K562 (cell line): Measurements from ENCODE around the gene ATP6V1F. TPM values are rescaled to one million over a fixed set of nuclear protein-coding genes. Genes with fewer than 3 reads are reported as not detected.

Experiments used
- ATAC-seq: fragments of 200-7000 bp; cut with Tn5 transposase; 3 replicates; pipeline ENCODE4 v1.9.1; 2020; ENCODE audit warnings: moderate library complexity
- BruUV-seq: library from RNA; stranded (reverse); fragments of 400-500 nt; replicated peaks from 2 replicates; lab custom pipeline; 2021; lab: Mats Ljungman, UMichigan
- CTCF ChIA-PET: fragments of 300-600 bp; formaldehyde crosslinking; extraction: SDS; loops from one replicate; lab custom pipeline; 2021; ENCODE audit warnings: low intra/inter-chr PET ratio; lab: Yijun Ruan, JAX
- POLR2A ChIA-PET: fragments of 300-600, 350-650 bp; sonication (Branson Sonifier 250); formaldehyde crosslinking; extraction: SDS; loops from one replicate; lab custom pipeline; 2021; ENCODE audit warnings: antibody characterized with exemption, inconsistent platforms; lab: Yijun Ruan, JAX
- DNase-seq, 4 experiments: peaks; one replicate each; pipeline versions ENCODE4 v3.0.0 to v3.0.0-alpha.2; 2011 to 2018; ENCODE audit warnings: low spot score in 3 of 4, mixed read lengths in 3 of 4; ENCODE audit errors: extremely low read depth in 1 of 4
- FAIRE-seq: peaks from 2 replicates; lab custom pipeline; 2011; peaks lifted over from hg19 to GRCh38; lab: Jason Lieb, UNC
- H2AFZ ChIP-seq: 2 replicates; pipeline ENCODE4 v1.6.0; 2011; ENCODE audit warnings: low read depth, low read length, control low read depth, inconsistent platforms
- H3K27ac ChIP-seq: fragments of 200-600 bp; 3 replicates; pipeline ENCODE4 v1.8.0; 2011; ENCODE audit warnings: low read depth, mild to moderate bottlenecking, control low read depth, inconsistent platforms, low read length, moderate library complexity, mixed read lengths; ENCODE audit errors: extremely low read depth
- H3K27me3 ChIP-seq, 2 experiments: fragments of 300-600 bp in 1 of 2; 2 replicates in 1 of 2; 3 replicates in 1 of 2; pipeline versions ENCODE4 v1.6.0 to v1.8.0; 2011; ENCODE audit warnings: inconsistent platforms in 2 of 2, low read length in 2 of 2, mild to moderate bottlenecking in 1 of 2, mixed read lengths in 1 of 2, moderate library complexity in 1 of 2; ENCODE audit not compliant: control insufficient read depth in 2 of 2, insufficient read depth in 2 of 2
- H3K36me3 ChIP-seq: fragments of 300-600 bp; 3 replicates; pipeline ENCODE4 v1.8.0; 2011; ENCODE audit warnings: mild to moderate bottlenecking, low read length, inconsistent platforms; ENCODE audit not compliant: control insufficient read depth, insufficient read depth
- H3K4me1 ChIP-seq, 2 experiments: fragments of 200-600 bp in 1 of 2; replicated peaks in 1 of 2; 2 replicates in 1 of 2; 3 replicates in 1 of 2; pipeline versions ENCODE4 v1.5.1 to v1.8.0; 2011; ENCODE audit warnings: inconsistent platforms in 2 of 2, low read length in 2 of 2, mild to moderate bottlenecking in 1 of 2, mixed read lengths in 1 of 2, moderate library complexity in 1 of 2; ENCODE audit not compliant: control insufficient read depth in 2 of 2, insufficient read depth in 2 of 2
- H3K4me2 ChIP-seq: 2 replicates; pipeline ENCODE4 v1.6.1; 2011; ENCODE audit warnings: low read length, control low read depth, inconsistent platforms, mixed read lengths; ENCODE audit not compliant: insufficient read depth
- H3K4me3 ChIP-seq: fragments of 200-600 bp; sonication (generic), shearing (Covaris generic); 2 replicates; pipeline ENCODE4 v1.5.1; 2016; ENCODE audit warnings: control low read depth, inconsistent platforms
- H3K79me2 ChIP-seq: fragments of 200-600 bp; 3 replicates; pipeline ENCODE4 v1.8.0; 2011; ENCODE audit warnings: low read length, inconsistent platforms; ENCODE audit not compliant: control insufficient read depth, insufficient read depth
- H3K9ac ChIP-seq, 2 experiments: 2 replicates each; pipeline versions ENCODE4 v1.6.0 to v1.6.1; 2011; ENCODE audit warnings: low read depth in 2 of 2, low read length in 2 of 2, control low read depth in 1 of 2, inconsistent platforms in 1 of 2, mild to moderate bottlenecking in 1 of 2, mixed read lengths in 1 of 2; ENCODE audit not compliant: insufficient read depth in 1 of 2
- H3K9me1 ChIP-seq: one replicate; pipeline ENCODE4 v1.6.0; 2011; ENCODE audit warnings: inconsistent platforms, mild to moderate bottlenecking, low read length, moderate library complexity; ENCODE audit not compliant: control insufficient read depth, insufficient read depth
- H3K9me3 ChIP-seq: replicated peaks from 2 replicates; pipeline ENCODE4 v1.5.1; 2011; ENCODE audit warnings: low read depth, low read length, inconsistent platforms; ENCODE audit not compliant: control insufficient read depth, insufficient read depth
- H4K20me1 ChIP-seq: replicated peaks from 2 replicates; pipeline ENCODE4 v1.6.1; 2011; ENCODE audit warnings: low read length, inconsistent platforms, mixed read lengths; ENCODE audit not compliant: control insufficient read depth, insufficient read depth
- CBFA2T2 ChIP-seq: fragments of 450-650 bp; conservative IDR thresholded peaks from 2 replicates; pipeline ENCODE4 v1.6.1; 2017; ENCODE audit warnings: mild to moderate bottlenecking
- GABPB2 ChIP-seq: fragments of 250-450 bp; sonication (Bioruptor Pico); conservative IDR thresholded peaks from 2 replicates; pipeline ENCODE4 v1.5.1; 2021; ENCODE audit warnings: mild to moderate bottlenecking
- HNRNPH1 ChIP-seq: fragments of 200-400 bp; formaldehyde crosslinking; optimal IDR thresholded peaks from 2 replicates; pipeline ENCODE3; 2017; ENCODE audit warnings: low read depth, mild to moderate bottlenecking, low read length, moderate library complexity
- HNRNPK ChIP-seq: fragments of 200-400 bp; formaldehyde crosslinking; IDR thresholded peaks from one replicate; pipeline ENCODE4 v1.6.1; 2018; ENCODE audit warnings: mild to moderate bottlenecking, low read depth, low read length; ENCODE audit not compliant: poor library complexity, severe bottlenecking
- MLX ChIP-seq, 2 experiments: fragments of 450-650 bp in 1 of 2; sonication (generic) in 1 of 2; formaldehyde crosslinking; conservative IDR thresholded peaks; 2 replicates each; pipeline versions ENCODE4 v1.4.0 to v1.8.1; 2020 to 2022; ENCODE audit warnings: mild to moderate bottlenecking in 1 of 2, missing genetic modification reagents in 1 of 2
- POLR2G ChIP-seq: fragments of 200-400 bp; formaldehyde crosslinking; IDR thresholded peaks from 2 replicates; pipeline ENCODE4 v1.6.1; 2017; ENCODE audit warnings: low read depth, mild to moderate bottlenecking, antibody characterized with exemption, low read length, moderate library complexity
- RBM17 ChIP-seq: fragments of 200-400 bp; formaldehyde crosslinking; IDR thresholded peaks from 2 replicates; pipeline ENCODE4 v1.6.1; 2017; ENCODE audit warnings: low read depth, mild to moderate bottlenecking, low read length, borderline replicate concordance
- SETDB1 ChIP-seq: IDR thresholded peaks from one replicate; pipeline ENCODE4 v1.6.1; 2012; ENCODE audit warnings: low read length, control low read depth, inconsistent platforms
- STAT6 ChIP-seq: sonication (generic); formaldehyde crosslinking; IDR thresholded peaks from 2 replicates; pipeline ENCODE4 v1.8.1; 2023; ENCODE audit warnings: mild to moderate bottlenecking, missing genetic modification reagents
- ZNF224 ChIP-seq: sonication (generic); formaldehyde crosslinking; IDR thresholded peaks from 2 replicates; pipeline ENCODE4 v1.8.0; 2022; ENCODE audit warnings: mild to moderate bottlenecking, missing genetic modification reagents
- ZNF324 ChIP-seq: fragments of 250-450 bp; sonication (Bioruptor Pico); IDR thresholded peaks from 2 replicates; pipeline ENCODE4 v1.4.0; 2020; ENCODE audit warnings: mild to moderate bottlenecking
- ZNF384 ChIP-seq: IDR thresholded peaks from 2 replicates; pipeline ENCODE4 v1.6.1; 2012; ENCODE audit warnings: low read depth, low read length, improper control_type of control experiment
- ZNF511 ChIP-seq: sonication (generic); formaldehyde crosslinking; IDR thresholded peaks from 2 replicates; pipeline ENCODE4 v1.8.0; 2022; ENCODE audit warnings: mild to moderate bottlenecking, missing genetic modification reagents
- ZNF764 ChIP-seq: fragments of 250-450 bp; sonication (Bioruptor Pico); IDR thresholded peaks from 2 replicates; pipeline ENCODE4 v1.4.0; 2020; ENCODE audit warnings: low read depth, mild to moderate bottlenecking, moderate library complexity
- WGBS: fragments of 100-300 bp; shearing (Covaris generic); methylation state at CpG from one replicate; pipeline ENCODE4 v1.1.6; 2016; ENCODE audit warnings: low coverage, mixed read lengths; ENCODE audit not compliant: insufficient coverage; ENCODE audit errors: missing lambda C conversion rate; 5-methylcytosine and 5-hydroxymethylcytosine counted together
- in situ Hi-C: fragments of 300-500 bp; cut with MboI; formaldehyde crosslinking; loops from 4 replicates; pipeline ENCODE4 v1.15.0; 2018; ENCODE audit warnings: inconsistent platforms, mixed read lengths
- intact Hi-C: fragments of 100-400 bp; cut with micrococcal nuclease; formaldehyde crosslinking; loops from 2 replicates; pipeline ENCODE4 v1.14.2; 2022
- polyA plus RNA-seq, 8 experiments: library from polyadenylated mRNA; depleted of rRNA in 4 of 8; stranded (reverse) in 5 of 8; unstranded in 3 of 8; fragments of >200 nt; fragmentation: Nextera tagmentation in 2 of 8; fragmentation: Illumina TruSeq in 1 of 8; extraction: Ambion mirVana in 2 of 8; extraction: Trizol in 1 of 8; gene quantifications; 2 replicates each; pipeline versions ENCODE4 v1.2.1 to v1.2.3, GENCODE V29; 2011 to 2014; ENCODE audit warnings: inconsistent platforms in 1 of 8, missing spikeins in 1 of 8
- total RNA-seq, 7 experiments: library from RNA; depleted of rRNA in 6 of 7; stranded (reverse); fragments of >200 nt in 6 of 7; fragmentation: Illumina TruSeq in 2 of 7; extraction: Trizol in 2 of 7; gene quantifications; 2 replicates each; pipeline versions ENCODE4 v1.2.1 to v1.2.3, GENCODE V29; 2011 to 2021; ENCODE audit warnings: low replicate concordance in 1 of 7

The ATP6V1F gene
- total and polyA plus RNA-seq, 9 of the 15 experiments (the other 6 are each of a cell fraction or from before 2014, with no cell fraction given): 206 to 1,123 (median 542) TPM

- 80% methylated on average over 4 of the region's 4 CpGs for WGBS
Measured at GRCh38 chr7:128821724-128822123, 40.9 kb upstream of the ATP6V1F start.

GRCh38 chr7:128826512-128826911, 36.1 kb upstream of the ATP6V1F start:
- POLR2A ChIA-PET: interaction anchor here (0.6 to 3.3 kb wide), 6 partner anchors 8 to 88 kb away, joined by 3 to 19 read pairs (median 10); partner anchors contain the start of gene CALU
- Histone ChIP-seq H3K4me1 (peaks cover 33 to 43% of the 10 kb centered on the region in 2 experiments), H3K9ac (peak overlapping the region; percentile 8 to 55; a peak in 2 of 4 replicates), H3K9me3 (no peaks in the 10 kb centered on the region), H3K79me2 (peaks cover 17% of the 10 kb centered on the region), H3K27me3 (no peaks in the 10 kb centered on the region), H2AFZ (no peak overlapping the region), H3K4me2 (no peak overlapping the region), H4K20me1 (no peaks in the 10 kb centered on the region), H3K36me3 (no peaks in the 10 kb centered on the region), H3K9me1 (peaks cover 2% of the 10 kb centered on the region), H3K27ac (peak overlapping the region; percentile 72; the same call in 2 of the 3 replicates), H3K4me3 (no peak overlapping the region)
- no TSS peak for BruUV-seq
- 74% methylated on average over 4 of the region's 4 CpGs for WGBS
- ATAC-seq (no peak), DNase-seq (no peak), FAIRE-seq (no peak)
- no peak for TF ChIP-seq ZNF324
- no peak for TF ChIP-seq ZNF384
- no peak for TF ChIP-seq HNRNPK
- TF ChIP-seq RBM17: no peak
- no peak for TF ChIP-seq CBFA2T2
- TF ChIP-seq MLX (CRISPR knock-in tag; conservative IDR thresholded peaks at IDR 0.05): 0 out of 4 replicates have a peak, but pooled peaks of 1 of the 2 experiments have one; percentile 67
- no peak for TF ChIP-seq SETDB1
- no peak for TF ChIP-seq ZNF511
- TF ChIP-seq STAT6 (CRISPR knock-in tag): 0 out of 2 replicates have a peak, but pooled peaks have one; percentile 58
- intact Hi-C loops (no loop called here), in situ Hi-C loops (no loop called here)
- CTCF ChIA-PET: no interaction called here

More at GRCh38 chr7:128821724-128822123, 40.9 kb upstream of the ATP6V1F start:
- H3K9me1 ChIP-seq: peaks cover 3% of the 10 kb centered on the region
- FAIRE-seq: no peak
- ChIA-PET POLR2A (interaction anchor here (3.2 to 6.8 kb wide), 2 partner anchors 8 to 11 kb away, joined by 20 to 39 read pairs; no protein-coding TSS in a partner anchor), CTCF (no interaction called here)
- BruUV-seq: no TSS peak
- H3K27ac ChIP-seq: no peak overlapping the region
- H3K4me1 ChIP-seq: peaks cover 0 to 4% of the 10 kb centered on the region in 2 experiments; a peak in 3 of 5 replicates
- no peaks in the 10 kb centered on the region for H3K79me2 ChIP-seq
- intact Hi-C loops: no loop called here
- ATAC-seq: peak; percentile 6; the same call in 2 of the 3 replicates
- H4K20me1 ChIP-seq: no peaks in the 10 kb centered on the region
- no peaks in the 10 kb centered on the region for H3K27me3 ChIP-seq
- H3K4me3 ChIP-seq: no peak overlapping the region
- in situ Hi-C loops: no loop called here
- TF ChIP-seq ZNF224 (CRISPR knock-in tag) (no peak), POLR2G (0 out of 2 replicates have a peak, but pooled peaks have one; percentile 14), HNRNPH1 (no peak), ZNF764 (peak; percentile 68; the same call in 1 of the 2 replicates), GABPB2 (no peak)
- no peaks in the 10 kb centered on the region for H3K36me3 ChIP-seq
- no peak overlapping the region for H3K4me2 ChIP-seq
- no peak for DNase-seq
- no peaks in the 10 kb centered on the region for H3K9me3 ChIP-seq
- no peak overlapping the region for H2AFZ ChIP-seq
- peak overlapping the region in 1 of 2 experiments; percentile 69; a peak in 2 of 4 replicates for H3K9ac ChIP-seq
